ENCODE data around the gene OR2J2. TPM values are rescaled to one million over a fixed set of nuclear protein-coding genes. Genes with fewer than 3 reads are reported as not detected.

OR2J2 gene
- not detected in 2 replicates for total RNA-seq

DNA sequence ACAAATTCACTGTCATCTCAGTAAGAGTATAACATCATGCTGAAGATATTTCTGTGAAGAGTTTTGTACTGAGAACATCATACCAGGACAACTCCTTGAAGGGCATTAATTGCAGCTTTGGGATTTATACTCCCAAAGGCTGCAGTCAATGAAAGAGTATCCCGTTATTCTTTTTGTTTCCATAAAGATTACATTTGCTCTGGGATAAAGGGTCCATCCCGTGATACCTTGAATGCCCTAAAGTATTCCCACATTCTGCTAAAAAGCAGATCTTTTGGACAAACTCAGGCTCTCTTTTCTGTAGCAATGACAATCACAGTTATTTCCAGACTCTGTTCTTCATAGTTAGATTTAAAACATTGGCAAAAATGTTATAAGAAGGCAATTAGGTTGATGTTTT lies at the start of gene OR2J2:
TSS of gene OR2J2 (plus strand) at position 301 of the 400 bp plus-strand sequence. CDS start 2,729 bp downstream, outside the sequence.

Other genes starting within 250 kb of the OR2J2 start
- gene TRIM27, start 246.9 kb upstream of the OR2J2 start, total RNA-seq: 81.0 and 81.3 TPM in 2 replicates
- gene ZNF311, start 165.6 kb upstream of the OR2J2 start, total RNA-seq: 0.33 and 0.48 TPM in 2 replicates
- not detected in 2 replicates for gene OR2W1, start 125.7 kb upstream of the OR2J2 start, total RNA-seq
- gene OR2B3, start 83.6 kb upstream of the OR2J2 start, total RNA-seq: not detected in 2 replicates
- not detected in 2 replicates for gene OR2J1, start 71.4 kb upstream of the OR2J2 start, total RNA-seq
- under 0.01 TPM in 1 of 2 replicates, not detected in the other for gene OR2J3, start 62.8 kb upstream of the OR2J2 start, total RNA-seq
- gene OR14J1, start 130.8 kb downstream of the OR2J2 start, total RNA-seq: not detected in 2 replicates
- not detected in 2 replicates for gene OR5V1, start 198.0 kb downstream of the OR2J2 start, total RNA-seq
- not detected in 2 replicates for gene OR12D3, start 204.4 kb downstream of the OR2J2 start, total RNA-seq
- not detected in 2 replicates for gene OR12D2, start 224.7 kb downstream of the OR2J2 start, total RNA-seq
- gene OR12D1, start 244.0 kb downstream of the OR2J2 start, total RNA-seq: not detected in 2 replicates

Measured in vein endothelial cell (primary cell).